Measurements from ENCODE around the gene FAM161B. TPM values are rescaled to one million over a fixed set of nuclear protein-coding genes. Genes with fewer than 3 reads are reported as not detected.

FAM161B gene, protein sequence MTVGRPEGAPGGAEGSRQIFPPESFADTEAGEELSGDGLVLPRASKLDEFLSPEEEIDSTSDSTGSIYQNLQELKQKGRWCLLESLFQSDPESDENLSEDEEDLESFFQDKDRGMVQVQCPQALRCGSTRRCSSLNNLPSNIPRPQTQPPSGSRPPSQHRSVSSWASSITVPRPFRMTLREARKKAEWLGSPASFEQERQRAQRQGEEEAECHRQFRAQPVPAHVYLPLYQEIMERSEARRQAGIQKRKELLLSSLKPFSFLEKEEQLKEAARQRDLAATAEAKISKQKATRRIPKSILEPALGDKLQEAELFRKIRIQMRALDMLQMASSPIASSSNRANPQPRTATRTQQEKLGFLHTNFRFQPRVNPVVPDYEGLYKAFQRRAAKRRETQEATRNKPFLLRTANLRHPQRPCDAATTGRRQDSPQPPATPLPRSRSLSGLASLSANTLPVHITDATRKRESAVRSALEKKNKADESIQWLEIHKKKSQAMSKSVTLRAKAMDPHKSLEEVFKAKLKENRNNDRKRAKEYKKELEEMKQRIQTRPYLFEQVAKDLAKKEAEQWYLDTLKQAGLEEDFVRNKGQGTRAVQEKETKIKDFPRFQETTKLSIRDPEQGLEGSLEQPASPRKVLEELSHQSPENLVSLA
- total RNA-seq (2014; rRNA removed; shearing (Covaris generic)): 2.1 and 2.3 TPM in 2 replicates

DNA sequence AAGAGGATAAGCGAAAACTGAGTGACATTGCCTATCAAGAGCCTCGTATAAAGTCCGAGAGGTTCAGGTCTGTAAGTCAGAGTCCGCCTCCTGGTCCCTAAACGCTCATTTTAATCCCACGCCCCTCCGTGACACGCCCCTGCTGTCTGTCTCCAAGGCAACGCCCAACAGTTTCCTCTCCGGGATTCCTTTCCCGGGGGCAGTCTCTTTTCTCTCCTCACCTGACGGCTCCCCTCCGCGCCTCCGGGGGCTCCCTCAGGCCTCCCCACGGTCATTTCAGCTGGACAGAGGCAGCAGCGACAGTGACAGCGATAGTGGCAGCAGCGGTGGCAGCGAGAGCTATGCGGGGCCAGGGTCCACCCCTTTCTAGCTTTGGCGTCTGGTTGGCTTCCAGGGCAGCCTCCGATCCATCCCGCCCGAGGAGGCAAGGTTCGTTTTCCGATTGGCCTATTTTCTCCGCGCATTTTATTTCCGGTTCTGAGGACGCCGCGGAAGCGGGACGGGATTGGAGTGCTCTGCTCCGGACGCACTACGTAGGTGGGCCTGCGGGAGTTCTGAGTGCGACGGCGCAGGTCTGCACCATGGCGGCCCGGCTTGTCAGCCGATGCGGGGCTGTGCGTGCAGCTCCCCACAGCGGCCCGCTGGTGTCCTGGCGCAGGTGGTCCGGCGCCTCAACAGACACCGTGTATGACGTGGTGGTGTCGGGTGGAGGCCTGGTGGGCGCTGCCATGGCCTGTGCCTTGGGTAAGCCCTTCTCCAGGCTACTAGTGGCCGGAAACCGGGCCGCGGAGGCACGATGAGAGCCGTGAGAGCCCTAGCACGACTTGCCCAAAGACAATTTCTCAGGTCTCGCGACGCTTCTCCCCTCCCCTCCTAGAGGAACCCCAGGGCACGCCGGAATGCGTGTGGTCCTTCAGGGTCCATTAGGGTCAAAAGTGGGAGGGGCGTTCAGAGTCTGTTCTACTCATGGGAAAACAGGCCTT lies at the start of gene FAM161B, which contains the start of gene COQ6:
Gene FAM161B, minus strand, starts transcription at position 343 of the 983 bp plus-strand sequence. Its CDS starts 68 bp downstream, at position 275.
Gene COQ6, plus strand, starts transcription at position 551 of the 983 bp plus-strand sequence. Its CDS starts 31 bp downstream, at position 582.

DNA sequence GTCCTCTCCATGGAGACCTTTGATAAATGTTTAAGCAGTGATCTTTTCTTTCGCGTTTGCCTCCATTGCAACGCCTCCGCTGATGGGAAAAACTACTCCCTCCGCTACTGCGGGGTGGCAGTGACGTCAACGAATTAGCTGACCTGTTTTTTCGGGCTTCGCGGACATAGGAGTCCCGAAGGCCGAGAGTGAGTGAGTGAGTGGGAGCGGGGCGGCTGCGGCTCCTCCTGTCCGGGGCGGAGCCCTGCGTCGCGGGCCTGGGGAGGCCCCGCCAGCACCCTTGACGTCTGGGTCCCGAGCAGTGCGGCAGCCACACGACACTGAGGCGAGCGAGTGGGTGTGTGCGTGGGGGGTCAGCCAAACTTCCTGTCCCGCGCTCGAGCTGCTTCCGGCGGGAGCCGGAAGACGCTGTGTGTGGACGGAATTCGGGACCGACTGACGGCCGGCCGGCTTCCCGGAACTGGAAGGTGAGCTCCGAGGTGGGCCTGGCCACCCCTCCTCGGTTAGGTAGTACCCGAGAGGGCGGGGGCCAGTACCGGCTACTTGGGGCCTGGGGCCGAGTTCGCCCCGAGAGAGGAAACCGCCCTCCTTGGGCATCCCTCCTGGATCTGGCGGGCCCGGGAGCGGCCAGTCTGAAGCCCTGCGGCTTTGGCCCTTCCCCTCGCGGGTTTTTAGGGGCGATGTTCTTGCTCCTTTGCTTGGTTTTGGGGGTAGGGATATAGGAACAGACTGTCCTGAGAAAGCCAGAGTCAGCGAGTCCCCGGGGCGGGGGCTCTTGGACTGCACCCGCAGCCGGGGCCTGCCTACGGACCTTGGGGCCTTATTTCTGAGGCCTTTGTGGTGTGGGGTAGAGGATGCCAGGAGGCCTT lies 63.2 kb downstream of the FAM161B start, which contains the start of gene ZNF410:
Gene ZNF410, plus strand, starts transcription at position 411 of the 869 bp plus-strand sequence. CDS start 5,317 bp downstream, outside the sequence.

Small RNA genes within 50 kb of the gene (small RNA-seq; reads per million reads assigned to genes)
- not detected for gene RF00019

Other genes with a start within 250 kb of the FAM161B start
- gene PNMA1, start 235.7 kb downstream of the FAM161B start, total RNA-seq (2014; rRNA removed; shearing (Covaris generic)): 4.9 and 5.0 TPM in 2 replicates
- gene PTGR2, start 98.3 kb downstream of the FAM161B start, total RNA-seq (2014; rRNA removed; shearing (Covaris generic)): 6.4 and 11.0 TPM in 2 replicates
- 39.6 and 45.3 TPM in 2 replicates for gene ZNF410, start 63.2 kb downstream of the FAM161B start, total RNA-seq (2014; rRNA removed; shearing (Covaris generic))
- gene COQ6, start 208 bp upstream of the FAM161B start, total RNA-seq (2014; rRNA removed; shearing (Covaris generic)): 16.9 and 22.4 TPM in 2 replicates
- gene ENTPD5, start 69.2 kb upstream of the FAM161B start, total RNA-seq (2014; rRNA removed; shearing (Covaris generic)): 6.1 and 7.4 TPM in 2 replicates
- 1.6 and 2.2 TPM in 2 replicates for gene BBOF1, start 69.3 kb upstream of the FAM161B start, total RNA-seq (2014; rRNA removed; shearing (Covaris generic))
- gene ALDH6A1, start 134.4 kb upstream of the FAM161B start, total RNA-seq (2014; rRNA removed; shearing (Covaris generic)): 5.4 and 7.6 TPM in 2 replicates
- gene LIN52, start 134.9 kb upstream of the FAM161B start, total RNA-seq (2014; rRNA removed; shearing (Covaris generic)): 6.7 and 6.8 TPM in 2 replicates

Measured in A375 (cell line).